Measurements from ENCODE around the gene LRRC8E. TPM values are rescaled to one million over a fixed set of nuclear protein-coding genes. Genes with fewer than 3 reads are reported as not detected.
A peak's percentile ranks its signal among the peaks of the same experiment; 100 is the strongest.

The LRRC8E gene
- total RNA-seq, 2 donors from 2014 or later: 2.8 to 3.4 TPM

DNA sequence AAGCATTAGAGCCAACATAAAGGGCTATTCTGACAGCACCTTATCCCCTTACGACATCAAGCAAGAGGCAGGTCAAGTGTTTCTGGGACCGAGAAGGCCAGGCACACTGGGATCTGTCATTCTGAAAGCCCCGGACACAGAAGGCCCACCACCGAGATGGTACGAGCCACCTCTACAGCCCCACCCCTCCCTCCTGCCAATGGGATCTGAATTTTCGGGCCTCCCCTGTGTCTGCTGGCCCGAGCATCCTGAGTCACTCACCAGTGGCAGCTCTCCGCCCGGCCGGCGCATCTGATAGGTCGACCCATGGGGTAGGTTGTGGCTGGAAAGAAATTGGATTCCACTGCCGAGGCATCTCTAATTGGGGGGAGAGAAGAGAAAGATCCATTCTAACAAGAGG lies 52.5 kb downstream of the LRRC8E start:
- TF ChIP-seq, protein P1, sequence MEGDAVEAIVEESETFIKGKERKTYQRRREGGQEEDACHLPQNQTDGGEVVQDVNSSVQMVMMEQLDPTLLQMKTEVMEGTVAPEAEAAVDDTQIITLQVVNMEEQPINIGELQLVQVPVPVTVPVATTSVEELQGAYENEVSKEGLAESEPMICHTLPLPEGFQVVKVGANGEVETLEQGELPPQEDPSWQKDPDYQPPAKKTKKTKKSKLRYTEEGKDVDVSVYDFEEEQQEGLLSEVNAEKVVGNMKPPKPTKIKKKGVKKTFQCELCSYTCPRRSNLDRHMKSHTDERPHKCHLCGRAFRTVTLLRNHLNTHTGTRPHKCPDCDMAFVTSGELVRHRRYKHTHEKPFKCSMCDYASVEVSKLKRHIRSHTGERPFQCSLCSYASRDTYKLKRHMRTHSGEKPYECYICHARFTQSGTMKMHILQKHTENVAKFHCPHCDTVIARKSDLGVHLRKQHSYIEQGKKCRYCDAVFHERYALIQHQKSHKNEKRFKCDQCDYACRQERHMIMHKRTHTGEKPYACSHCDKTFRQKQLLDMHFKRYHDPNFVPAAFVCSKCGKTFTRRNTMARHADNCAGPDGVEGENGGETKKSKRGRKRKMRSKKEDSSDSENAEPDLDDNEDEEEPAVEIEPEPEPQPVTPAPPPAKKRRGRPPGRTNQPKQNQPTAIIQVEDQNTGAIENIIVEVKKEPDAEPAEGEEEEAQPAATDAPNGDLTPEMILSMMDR (conservative IDR thresholded peaks at IDR 0.05): no peak
- H3K9me3 Mint-ChIP-seq: no peaks in the 10 kb centered on the region
- peaks cover 32% of the 10 kb centered on the region for H3K36me3 ChIP-seq (ENCODE audit: control insufficient read depth, insufficient read depth, low read length)
- no peaks in the 10 kb centered on the region for H3K9me3 ChIP-seq (ENCODE audit: control insufficient read depth, low read length)
- H3K9ac ChIP-seq (ENCODE audit: extremely low read depth, low read length, poor library complexity, severe bottlenecking): no peak overlapping the region
- peaks cover 20% of the 10 kb centered on the region for H3K36me3 Mint-ChIP-seq (ENCODE audit: low read depth)
- no peaks in the 10 kb centered on the region for H3K27me3 ChIP-seq (ENCODE audit: control insufficient read depth, insufficient read depth, low read length, poor library complexity, severe bottlenecking)
- peaks cover 3% of the 10 kb centered on the region for H3K4me1 Mint-ChIP-seq
- H3K27me3 Mint-ChIP-seq (ENCODE audit: insufficient read depth): no peaks in the 10 kb centered on the region
- H3K27ac ChIP-seq (ENCODE audit: low read depth, low read length): no peak overlapping the region
- H3K4me3 ChIP-seq (ENCODE audit: low read length): no peak overlapping the region
- H3K4me3 Mint-ChIP-seq: no peak overlapping the region
- WGBS, 2 experiments (ENCODE audit: insufficient coverage in 1 of 2, insufficient read length in 1 of 2): 91 to 96% methylated on average over 3 to 13 of the region's 13 CpGs
- DNase-seq: no peak
- H3K27ac Mint-ChIP-seq: no peak overlapping the region
- H3K4me1 ChIP-seq (ENCODE audit: control insufficient read depth, insufficient read depth, low read length): no peaks in the 10 kb centered on the region

DNA sequence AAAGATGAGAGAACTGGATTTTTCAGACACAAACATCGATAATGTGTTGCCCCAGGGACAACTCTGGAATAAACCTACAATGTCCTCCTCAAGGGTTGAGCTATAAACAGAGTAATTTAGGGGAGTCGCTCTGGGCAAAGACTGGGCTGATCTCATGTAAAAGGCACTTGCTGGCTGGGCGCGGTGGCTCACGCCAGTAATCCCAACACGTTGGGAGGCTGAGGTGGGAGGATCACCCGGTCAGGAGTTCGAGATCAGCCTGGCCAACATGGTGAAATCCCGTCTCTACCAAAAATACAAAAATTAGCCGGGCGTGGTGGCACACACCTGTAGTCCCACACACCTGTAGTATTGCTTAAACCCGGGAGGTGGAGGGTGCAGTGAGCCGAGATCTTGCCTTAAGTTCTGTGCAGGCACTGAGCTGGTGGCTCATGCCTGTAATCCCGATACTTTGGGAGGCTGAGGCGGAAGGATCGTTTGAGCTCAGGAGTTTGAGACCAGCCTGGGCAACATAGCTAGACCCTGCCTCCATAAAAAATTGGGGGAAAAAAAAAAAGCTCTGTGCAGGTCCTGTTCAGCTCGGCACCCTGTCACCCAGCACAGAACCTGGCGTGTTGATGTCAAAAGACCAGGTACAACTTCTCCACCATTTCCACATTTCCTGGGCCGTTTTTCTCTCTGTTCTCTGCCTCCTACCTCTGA lies 53.7 kb downstream of the LRRC8E start:
- H3K4me3 Mint-ChIP-seq: peak overlapping the region; percentile 91
- H3K9me3 Mint-ChIP-seq: no peaks in the 10 kb centered on the region
- Histone ChIP-seq H3K27ac (ENCODE audit: low read depth, low read length) (no peak overlapping the region), H3K36me3 (ENCODE audit: control insufficient read depth, insufficient read depth, low read length) (peaks cover 24% of the 10 kb centered on the region), H3K4me1 (ENCODE audit: control insufficient read depth, insufficient read depth, low read length) (no peaks in the 10 kb centered on the region), H3K4me3 (ENCODE audit: low read length) (peak overlapping the region; percentile 86), H3K9ac (ENCODE audit: extremely low read depth, low read length, poor library complexity, severe bottlenecking) (peak overlapping the region; percentile 98), H3K27me3 (ENCODE audit: control insufficient read depth, insufficient read depth, low read length, poor library complexity, severe bottlenecking) (no peaks in the 10 kb centered on the region), H3K9me3 (ENCODE audit: control insufficient read depth, low read length) (no peaks in the 10 kb centered on the region)
- H3K27ac Mint-ChIP-seq: peak overlapping the region; percentile 99
- H3K4me1 Mint-ChIP-seq: peaks cover 3% of the 10 kb centered on the region
- H3K27me3 Mint-ChIP-seq (ENCODE audit: insufficient read depth): no peaks in the 10 kb centered on the region
- TF ChIP-seq, protein P1 (conservative IDR thresholded peaks at IDR 0.05): no peak
- WGBS, 2 experiments (ENCODE audit: insufficient coverage in 1 of 2, insufficient read length in 1 of 2): 96% methylated on average over 17 to 19 of the region's 19 CpGs
- peaks cover 20% of the 10 kb centered on the region for H3K36me3 Mint-ChIP-seq (ENCODE audit: low read depth)
- no peak for DNase-seq

DNA sequence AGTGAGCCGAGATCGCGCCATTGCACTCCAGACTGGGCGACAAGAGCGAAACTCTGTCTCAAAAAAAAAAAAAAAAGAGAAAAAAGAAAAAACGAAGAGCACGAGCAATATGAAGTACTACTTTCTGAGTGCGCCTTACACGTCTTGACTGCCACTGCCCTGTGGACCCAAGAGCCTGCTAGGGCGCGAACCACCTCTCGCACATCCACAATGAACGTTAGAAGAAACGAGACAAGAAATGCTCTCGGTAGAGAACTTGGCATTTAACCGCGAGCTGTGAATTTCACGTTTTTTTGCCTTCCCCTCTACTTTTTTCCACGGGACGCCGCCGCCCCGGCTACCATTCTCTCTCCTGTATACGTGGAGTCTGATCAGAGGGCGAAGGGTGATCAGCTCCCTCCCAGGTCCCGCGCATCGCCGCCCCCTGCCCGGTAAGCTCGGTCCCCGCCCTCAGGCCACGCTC lies 54.7 kb downstream of the LRRC8E start:
- H3K36me3 ChIP-seq (ENCODE audit: control insufficient read depth, insufficient read depth, low read length): peaks cover 21% of the 10 kb centered on the region
- TF ChIP-seq, protein P1 (conservative IDR thresholded peaks at IDR 0.05): no peak
- 13 to 22% methylated on average over 22 to 33 of the region's 33 CpGs for WGBS, 2 experiments (ENCODE audit: insufficient coverage in 1 of 2, insufficient read length in 1 of 2)
- no peak for DNase-seq
- H3K4me3 Mint-ChIP-seq: peak overlapping the region; percentile 91
- peak overlapping the region; percentile 86 for H3K4me3 ChIP-seq (ENCODE audit: low read length)
- H3K9me3 ChIP-seq (ENCODE audit: control insufficient read depth, low read length): peaks cover 2% of the 10 kb centered on the region
- no peaks in the 10 kb centered on the region for H3K9me3 Mint-ChIP-seq
- peaks cover 14% of the 10 kb centered on the region for H3K36me3 Mint-ChIP-seq (ENCODE audit: low read depth)
- peak overlapping the region; percentile 99 for H3K27ac Mint-ChIP-seq
- H3K9ac ChIP-seq (ENCODE audit: extremely low read depth, low read length, poor library complexity, severe bottlenecking): peak overlapping the region; percentile 98
- H3K27ac ChIP-seq (ENCODE audit: low read depth, low read length): peak overlapping the region; percentile 98
- H3K27me3 ChIP-seq (ENCODE audit: control insufficient read depth, insufficient read depth, low read length, poor library complexity, severe bottlenecking): no peaks in the 10 kb centered on the region
- no peaks in the 10 kb centered on the region for H3K27me3 Mint-ChIP-seq (ENCODE audit: insufficient read depth)
- H3K4me1 ChIP-seq (ENCODE audit: control insufficient read depth, insufficient read depth, low read length): no peaks in the 10 kb centered on the region
- H3K4me1 Mint-ChIP-seq: peaks cover 3% of the 10 kb centered on the region

Data from endodermal cell (in vitro differentiated cells).